ENCODE measurements around the gene GAA.

The GAA gene

GRCh38 chr17:80103449-80104085, 2.2 kb downstream of the GAA start:
- DNase-seq (ENCODE audit: low read depth, low spot score): no peak

DNA sequence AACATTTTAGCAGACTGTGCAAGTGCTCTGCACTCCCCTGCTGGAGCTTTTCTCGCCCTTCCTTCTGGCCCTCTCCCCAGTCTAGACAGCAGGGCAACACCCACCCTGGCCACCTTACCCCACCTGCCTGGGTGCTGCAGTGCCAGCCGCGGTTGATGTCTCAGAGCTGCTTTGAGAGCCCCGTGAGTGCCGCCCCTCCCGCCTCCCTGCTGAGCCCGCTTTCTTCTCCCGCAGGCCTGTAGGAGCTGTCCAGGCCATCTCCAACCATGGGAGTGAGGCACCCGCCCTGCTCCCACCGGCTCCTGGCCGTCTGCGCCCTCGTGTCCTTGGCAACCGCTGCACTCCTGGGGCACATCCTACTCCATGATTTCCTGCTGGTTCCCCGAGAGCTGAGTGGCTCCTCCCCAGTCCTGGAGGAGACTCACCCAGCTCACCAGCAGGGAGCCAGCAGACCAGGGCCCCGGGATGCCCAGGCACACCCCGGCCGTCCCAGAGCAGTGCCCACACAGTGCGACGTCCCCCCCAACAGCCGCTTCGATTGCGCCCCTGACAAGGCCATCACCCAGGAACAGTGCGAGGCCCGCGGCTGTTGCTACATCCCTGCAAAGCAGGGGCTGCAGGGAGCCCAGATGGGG, 3.1 kb downstream of the GAA start:
- peak; percentile 63 for DNase-seq (ENCODE audit: low read depth, low spot score)

- DNase-seq (ENCODE audit: low read depth, low spot score): no peak
Observed at GRCh38 chr17:80104956-80105375, 3.6 kb downstream of the GAA start.

- no peak for DNase-seq (ENCODE audit: low read depth, low spot score)
Observed at GRCh38 chr17:80105762-80106161, 4.4 kb downstream of the GAA start.

DNA sequence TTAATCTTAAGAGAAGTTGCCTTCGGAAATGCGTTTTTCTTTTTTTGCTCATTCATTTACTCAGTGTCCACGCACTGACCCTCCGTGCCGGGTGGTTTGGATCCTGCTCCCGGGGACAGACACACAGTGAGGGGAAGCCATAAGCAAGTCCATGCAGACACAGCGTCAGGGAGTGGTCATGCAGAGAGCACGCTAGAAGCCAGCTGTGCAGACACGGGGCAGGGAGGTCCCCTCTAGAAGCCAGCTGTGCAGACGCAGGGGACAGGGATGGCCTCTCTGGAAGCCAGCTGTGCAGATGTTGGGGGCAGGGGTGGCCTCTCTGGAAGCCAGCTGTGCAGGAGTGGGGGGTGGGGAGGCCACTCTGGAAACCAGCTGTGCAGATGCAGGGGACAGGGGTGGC, 4.8 kb downstream of the GAA start:
- DNase-seq (ENCODE audit: low read depth, low spot score): no peak

GRCh38 chr17:80106751-80107150, 5.4 kb downstream of the GAA start:
- DNase-seq (ENCODE audit: low read depth, low spot score): no peak

- no peak for DNase-seq (ENCODE audit: low read depth, low spot score)
Observed at GRCh38 chr17:80107231-80108021, 6.0 kb downstream of the GAA start.

GRCh38 chr17:80108036-80108971, 6.9 kb downstream of the GAA start:
- DNase-seq (ENCODE audit: low read depth, low spot score): no peak

DNA sequence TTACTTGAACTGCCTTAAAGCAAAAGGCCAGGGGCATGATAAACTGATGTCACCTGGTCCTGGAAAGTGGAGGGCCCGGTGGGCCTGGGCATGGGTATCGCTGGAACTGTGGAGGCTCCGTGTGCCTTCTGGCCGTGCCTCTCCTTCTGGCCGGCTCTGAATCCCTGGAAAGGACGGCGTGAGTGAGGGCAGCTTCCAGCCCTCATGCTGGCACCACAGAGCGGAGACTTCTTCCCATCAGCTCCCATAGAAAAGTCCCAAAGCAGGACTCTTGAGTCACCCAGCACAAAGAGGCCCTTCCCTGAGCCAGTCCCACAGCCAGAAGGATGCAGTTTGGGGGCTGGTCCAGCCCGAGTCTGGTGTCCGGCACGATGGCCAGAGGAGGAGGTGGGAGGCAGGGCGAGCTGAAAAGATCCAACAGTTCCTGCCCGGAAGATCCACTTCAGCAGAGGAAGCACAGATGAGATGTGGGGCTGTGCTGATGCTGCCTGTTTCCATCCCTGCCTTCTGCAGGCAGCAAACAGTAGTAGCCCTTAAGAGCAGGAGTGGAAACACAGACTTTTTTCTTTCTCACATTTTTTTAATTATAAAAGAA, 7.8 kb downstream of the GAA start:
- no peak for DNase-seq (ENCODE audit: low read depth, low spot score)

DNA sequence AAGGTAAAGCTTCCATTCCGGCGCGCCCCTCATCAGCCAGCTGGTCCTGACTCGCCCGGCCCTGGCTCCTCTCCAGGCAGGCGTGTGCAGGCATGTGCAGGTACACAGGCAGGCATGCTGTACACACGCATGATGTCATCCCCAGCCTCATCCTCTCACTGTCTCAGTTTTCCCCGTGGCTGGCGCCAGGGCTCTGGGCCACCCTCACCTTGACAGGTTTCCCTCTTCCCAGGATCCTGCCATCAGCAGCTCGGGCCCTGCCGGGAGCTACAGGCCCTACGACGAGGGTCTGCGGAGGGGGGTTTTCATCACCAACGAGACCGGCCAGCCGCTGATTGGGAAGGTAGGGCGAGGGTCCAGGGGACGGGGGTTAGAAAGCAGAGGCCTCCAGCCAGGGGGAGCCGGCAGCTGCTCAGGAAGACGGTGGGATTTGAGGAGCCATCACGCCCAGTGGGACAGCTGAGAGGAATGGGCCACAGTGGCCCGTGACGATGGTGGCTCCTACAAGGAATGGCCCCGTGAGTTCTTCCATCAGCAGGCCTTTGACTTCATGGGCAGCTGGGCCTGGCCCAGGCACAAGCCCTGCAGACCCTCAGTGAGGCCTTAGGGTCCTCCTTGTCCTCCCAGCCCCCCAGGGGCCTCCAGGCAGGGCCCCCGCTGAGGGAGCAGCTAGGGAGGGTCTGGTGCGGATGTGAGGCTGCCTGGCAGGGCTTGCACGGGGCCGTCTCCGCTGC, 8.5 kb downstream of the GAA start:
- no peak for DNase-seq (ENCODE audit: low read depth, low spot score)

DNA sequence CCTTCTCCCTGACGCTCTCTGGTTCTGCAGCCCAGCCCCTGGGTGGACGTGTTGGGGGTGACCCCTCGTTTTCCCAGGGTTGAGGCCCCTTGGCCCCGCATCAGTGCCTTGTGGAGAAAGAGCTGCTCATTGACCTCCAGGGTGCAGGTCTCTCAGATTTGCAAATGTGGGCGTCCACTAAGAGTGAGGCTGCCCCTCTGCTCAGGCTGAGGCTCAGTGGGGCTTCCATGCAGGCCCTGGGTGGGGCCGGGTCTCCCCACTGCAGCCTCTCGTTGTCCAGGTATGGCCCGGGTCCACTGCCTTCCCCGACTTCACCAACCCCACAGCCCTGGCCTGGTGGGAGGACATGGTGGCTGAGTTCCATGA, 9.0 kb downstream of the GAA start:
- DNase-seq (ENCODE audit: low read depth, low spot score): no peak

DNA sequence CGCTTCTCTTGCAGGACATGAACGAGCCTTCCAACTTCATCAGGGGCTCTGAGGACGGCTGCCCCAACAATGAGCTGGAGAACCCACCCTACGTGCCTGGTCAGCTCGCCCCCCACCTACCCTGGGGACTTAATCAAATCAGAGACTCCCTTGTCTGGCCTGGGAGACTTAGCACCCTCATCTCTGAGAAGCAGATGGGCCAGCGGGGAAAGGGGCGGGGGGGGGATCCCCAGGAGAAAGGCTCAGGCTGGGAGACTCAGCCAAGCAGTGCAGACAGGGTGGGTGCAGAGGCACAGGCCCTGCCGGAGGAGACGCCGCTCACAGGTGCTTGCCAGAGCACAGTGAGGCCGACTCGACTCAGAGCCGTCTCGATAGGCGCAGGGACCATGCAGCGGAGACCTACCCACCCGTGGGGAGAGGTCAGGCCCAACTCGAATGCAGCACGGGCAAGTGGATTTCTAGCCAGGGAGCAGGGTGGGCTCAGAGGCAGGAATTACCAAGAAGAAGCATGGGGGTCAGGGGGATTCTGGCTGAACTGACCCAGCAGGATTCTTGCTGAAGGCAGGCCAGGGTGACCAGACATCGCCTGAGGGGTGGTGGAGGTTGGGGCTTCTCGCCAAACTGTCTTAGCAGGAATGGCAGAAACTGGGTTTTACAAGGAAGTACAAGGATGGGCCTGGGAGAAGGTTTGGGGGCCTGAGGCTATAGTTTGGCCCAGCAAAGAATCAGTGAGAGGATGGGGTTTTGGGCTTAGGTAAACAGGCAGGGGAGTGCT, 9.7 kb downstream of the GAA start:
- DNase-seq (ENCODE audit: low read depth, low spot score): peak; percentile 86

DNA sequence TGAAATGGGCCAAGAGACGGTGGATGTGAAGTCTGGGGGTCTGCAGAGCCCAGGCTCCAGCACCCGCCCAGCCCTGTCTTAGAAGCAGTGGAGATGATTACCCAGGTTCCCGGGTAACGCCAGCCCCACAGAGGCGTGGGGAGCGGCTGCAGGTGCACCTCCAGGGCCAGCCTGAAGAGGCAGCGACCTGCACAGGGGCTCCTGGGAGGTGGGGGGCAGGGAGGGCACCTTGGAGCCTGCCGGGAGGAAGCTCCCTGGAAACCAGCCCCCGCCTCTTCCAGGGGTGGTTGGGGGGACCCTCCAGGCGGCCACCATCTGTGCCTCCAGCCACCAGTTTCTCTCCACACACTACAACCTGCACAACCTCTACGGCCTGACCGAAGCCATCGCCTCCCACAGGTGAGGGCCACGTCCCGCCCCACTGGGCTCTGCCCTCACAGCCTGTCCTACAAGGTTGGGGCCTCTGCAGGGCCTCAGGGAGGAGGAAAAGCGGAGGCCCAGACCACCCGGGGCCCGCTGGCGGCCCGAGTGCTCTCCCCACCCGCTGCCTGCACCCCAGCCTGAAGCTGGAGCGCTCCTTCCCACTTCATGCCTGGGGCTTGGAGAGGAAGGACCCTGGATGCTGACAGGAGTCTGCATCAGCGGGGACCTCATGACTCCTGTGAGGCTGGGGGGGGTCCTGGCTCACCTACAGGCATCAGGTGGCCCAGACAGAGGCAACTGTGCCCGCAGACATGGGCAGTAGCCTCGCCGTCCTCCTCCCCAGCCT, 10.5 kb downstream of the GAA start:
- no peak for DNase-seq (ENCODE audit: low read depth, low spot score)

DNA sequence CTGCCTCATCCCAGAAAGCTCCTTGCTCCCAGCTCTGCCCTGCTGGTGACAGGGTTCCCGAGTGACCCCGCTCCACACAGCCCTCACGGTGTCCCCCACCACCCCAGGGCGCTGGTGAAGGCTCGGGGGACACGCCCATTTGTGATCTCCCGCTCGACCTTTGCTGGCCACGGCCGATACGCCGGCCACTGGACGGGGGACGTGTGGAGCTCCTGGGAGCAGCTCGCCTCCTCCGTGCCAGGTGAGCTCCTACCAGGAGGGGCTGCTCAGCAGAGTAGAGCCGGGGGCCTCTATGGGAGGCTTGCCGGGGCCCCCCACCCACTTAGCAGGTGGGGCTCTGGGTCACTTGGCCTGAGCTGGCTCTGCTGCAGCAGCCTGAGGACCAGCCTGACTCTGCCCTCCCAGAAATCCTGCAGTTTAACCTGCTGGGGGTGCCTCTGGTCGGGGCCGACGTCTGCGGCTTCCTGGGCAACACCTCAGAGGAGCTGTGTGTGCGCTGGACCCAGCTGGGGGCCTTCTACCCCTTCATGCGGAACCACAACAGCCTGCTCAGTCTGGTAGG, 11.2 kb downstream of the GAA start:
- DNase-seq (ENCODE audit: low read depth, low spot score): no peak

DNA sequence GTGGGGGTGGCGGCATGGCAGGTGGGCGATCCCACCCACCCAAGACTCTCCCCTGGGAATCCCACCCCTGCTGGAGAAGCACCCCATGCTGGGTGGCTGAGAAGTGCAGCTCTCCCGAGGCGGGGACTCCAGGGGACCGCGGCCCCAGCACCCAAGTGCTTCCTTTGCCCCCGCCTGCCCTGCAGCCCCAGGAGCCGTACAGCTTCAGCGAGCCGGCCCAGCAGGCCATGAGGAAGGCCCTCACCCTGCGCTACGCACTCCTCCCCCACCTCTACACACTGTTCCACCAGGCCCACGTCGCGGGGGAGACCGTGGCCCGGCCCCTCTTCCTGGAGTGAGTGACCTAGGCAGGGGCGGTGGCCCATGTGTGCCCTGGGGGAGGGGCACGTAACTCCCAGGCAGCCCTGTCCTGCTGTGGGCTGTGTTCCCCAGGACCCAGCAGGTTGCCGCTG, 11.7 kb downstream of the GAA start:
- peak; percentile 46 for DNase-seq (ENCODE audit: low read depth, low spot score)

- DNase-seq (ENCODE audit: low read depth, low spot score): no peak
Observed at GRCh38 chr17:80114758-80115157, 13.4 kb downstream of the GAA start.

DNA sequence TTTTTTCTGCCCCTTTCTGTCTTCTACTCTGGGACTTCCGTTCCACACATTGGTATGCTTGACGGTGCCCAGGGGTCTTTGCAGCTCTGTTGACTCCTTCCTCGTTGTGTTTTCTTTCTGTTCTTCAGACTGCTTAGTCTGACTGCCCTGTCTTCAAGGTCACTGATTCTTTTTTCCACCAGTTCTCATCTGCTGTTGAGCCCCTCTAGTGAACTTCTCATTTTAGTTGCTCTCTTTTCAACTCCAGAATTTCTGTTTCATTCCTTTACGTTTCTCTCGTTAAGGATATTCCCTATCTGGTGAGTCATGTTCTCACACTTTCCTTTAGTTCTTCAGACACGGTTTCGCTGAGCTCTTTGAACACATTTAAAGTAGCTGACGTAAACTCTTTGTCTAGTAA, 13.8 kb downstream of the GAA start:
- no peak for DNase-seq (ENCODE audit: low read depth, low spot score)

DNA sequence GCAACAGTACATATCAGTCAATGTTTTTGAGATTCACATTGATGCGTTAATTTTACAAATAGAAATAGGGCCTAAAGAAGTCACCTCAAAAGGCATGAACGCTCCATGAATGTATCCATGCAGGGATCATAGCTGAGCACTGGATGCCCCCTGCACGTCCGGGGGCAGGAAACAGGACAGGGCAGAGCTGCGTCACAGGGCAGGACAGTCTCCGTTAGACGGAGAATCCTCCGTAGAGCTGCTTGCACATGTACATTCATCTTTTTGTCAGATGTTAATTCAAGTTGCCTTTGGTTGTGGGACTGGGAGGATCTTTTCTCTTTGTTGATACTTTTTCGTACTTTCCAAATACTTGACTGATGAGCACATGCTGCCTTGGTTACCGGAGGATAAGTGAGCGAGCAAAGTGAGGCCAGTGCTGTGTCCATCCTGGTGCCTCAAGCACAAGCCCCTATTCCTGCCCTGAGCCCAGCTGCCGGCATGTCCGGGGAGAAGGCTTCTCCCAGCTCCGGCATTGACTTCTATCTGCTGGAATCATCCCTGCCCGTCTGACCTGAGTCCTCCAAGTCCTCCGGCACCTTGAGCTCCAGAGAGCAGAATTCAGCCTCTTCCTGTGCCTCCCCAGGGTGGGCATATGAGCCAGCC, 15.0 kb downstream of the GAA start:
- no peak for DNase-seq (ENCODE audit: low read depth, low spot score)

Data from ELF-1 (cell line).